GDM1 (cell line): Measurements from ENCODE around the gene TCL1A.
"Not testable (repeated sequence)": the region's sequence is repeated elsewhere in the genome, so short reads cannot be mapped to it uniquely, and the experiment has no call there.

ENCODE experiments used
- DNase-seq: peaks from one replicate; lab custom pipeline; 2025; lab: John Stamatoyannopoulos, UW

Gene TCL1A

GRCh38 chr14:95713596-95714371, at the start of gene TCL1A:
Gene TCL1A, minus strand, starts transcription at chr14:95714125. Its CDS starts 59 bp downstream, at chr14:95714066.
- no peak for DNase-seq

GRCh38 chr14:95763032-95763431, 49.1 kb upstream of the TCL1A start:
- DNase-seq: not testable (repeated sequence)

- no peak for DNase-seq
Measured at GRCh38 chr14:95761436-95761835, 47.5 kb upstream of the TCL1A start.

- no peak for DNase-seq
Measured at GRCh38 chr14:95760596-95760995, 46.7 kb upstream of the TCL1A start.

GRCh38 chr14:95759941-95760340, 46.0 kb upstream of the TCL1A start:
- no peak for DNase-seq

- DNase-seq: no peak
Measured at GRCh38 chr14:95758331-95758730, 44.4 kb upstream of the TCL1A start.

GRCh38 chr14:95756751-95757150, 42.8 kb upstream of the TCL1A start:
- no peak for DNase-seq

- DNase-seq: no peak
Measured at GRCh38 chr14:95756127-95756526, 42.2 kb upstream of the TCL1A start.

- no peak for DNase-seq
Measured at GRCh38 chr14:95741781-95742180, 27.9 kb upstream of the TCL1A start.

GRCh38 chr14:95741038-95741490, 27.1 kb upstream of the TCL1A start:
- DNase-seq: no peak

GRCh38 chr14:95739356-95739755, 25.4 kb upstream of the TCL1A start:
- DNase-seq: no peak

- no peak for DNase-seq
Measured at GRCh38 chr14:95733212-95733611, 19.3 kb upstream of the TCL1A start.

GRCh38 chr14:95730126-95730525, 16.2 kb upstream of the TCL1A start:
- no peak for DNase-seq

- DNase-seq: not testable (repeated sequence)
Measured at GRCh38 chr14:95729402-95730028, 15.6 kb upstream of the TCL1A start.

- no peak for DNase-seq
Measured at GRCh38 chr14:95727056-95727700, 13.3 kb upstream of the TCL1A start.

GRCh38 chr14:95725685-95726336, 11.9 kb upstream of the TCL1A start:
- DNase-seq: no peak

- no peak for DNase-seq
Measured at GRCh38 chr14:95722525-95723190, 8.7 kb upstream of the TCL1A start.

GRCh38 chr14:95712398-95712797, 1.5 kb downstream of the TCL1A start:
- DNase-seq: no peak

GRCh38 chr14:95711476-95712176, 2.3 kb downstream of the TCL1A start:
- no peak for DNase-seq

- no peak for DNase-seq
Measured at GRCh38 chr14:95710106-95710505, 3.8 kb downstream of the TCL1A start.

GRCh38 chr14:95707327-95707726, 6.6 kb downstream of the TCL1A start:
- DNase-seq: no peak
